HG02798 (cell line): Measurements from ENCODE around the gene SH2D3C.
"Not testable (repeated sequence)": the region's sequence is repeated elsewhere in the genome, so short reads cannot be mapped to it uniquely, and the experiment has no call there.

Experiments used
- ATAC-seq: cut with Tn5 transposase; IDR thresholded peaks from one replicate; pipeline ENCODE4 v1.9.1; 2021; ENCODE audit warnings: mild to moderate bottlenecking; ENCODE audit not compliant: unreplicated experiment, poor library complexity

The SH2D3C gene

DNA sequence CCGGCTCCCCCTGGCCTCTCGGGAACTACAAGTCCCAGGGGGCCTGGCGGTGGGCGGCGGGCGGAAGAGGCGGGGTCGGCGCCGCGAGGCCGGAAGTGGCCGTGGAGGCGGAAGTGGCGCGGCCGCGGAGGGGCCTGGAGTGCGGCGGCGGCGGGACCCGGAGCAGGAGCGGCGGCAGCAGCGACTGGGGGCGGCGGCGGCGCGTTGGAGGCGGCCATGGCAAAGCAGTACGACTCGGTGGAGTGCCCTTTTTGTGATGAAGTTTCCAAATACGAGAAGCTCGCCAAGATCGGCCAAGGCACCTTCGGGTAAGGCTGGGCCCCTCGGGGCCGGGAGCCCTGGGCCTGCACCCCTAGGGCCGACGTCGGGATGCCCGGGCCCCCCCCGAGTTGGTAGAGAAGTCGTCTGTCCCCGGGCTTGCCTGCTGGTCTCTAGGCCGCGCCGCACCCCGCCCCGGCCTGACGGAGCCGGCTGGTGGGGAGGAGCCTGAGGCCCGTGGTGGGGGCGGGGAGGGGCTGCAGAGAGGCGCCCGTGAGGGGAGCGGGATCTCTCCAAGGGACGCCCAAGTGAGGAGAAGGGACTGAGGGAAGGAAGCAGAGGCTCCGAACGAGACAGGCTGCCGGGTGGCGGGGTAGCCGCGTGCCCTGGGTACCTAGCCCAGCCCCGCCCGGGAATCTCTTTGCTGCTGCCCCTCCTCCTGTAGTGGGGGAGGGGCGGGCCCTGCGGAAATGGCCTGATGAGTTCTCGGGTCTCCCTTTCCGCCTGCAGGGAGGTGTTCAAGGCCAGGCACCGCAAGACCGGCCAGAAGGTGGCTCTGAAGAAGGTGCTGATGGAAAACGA, 7.7 kb upstream of the SH2D3C start, which contains the start of gene CDK9:
TSS of gene CDK9 (plus strand) at position 102 of the 840 bp plus-strand sequence. CDS start at position 217, 115 bp downstream.
- ATAC-seq: peak; percentile 79

DNA sequence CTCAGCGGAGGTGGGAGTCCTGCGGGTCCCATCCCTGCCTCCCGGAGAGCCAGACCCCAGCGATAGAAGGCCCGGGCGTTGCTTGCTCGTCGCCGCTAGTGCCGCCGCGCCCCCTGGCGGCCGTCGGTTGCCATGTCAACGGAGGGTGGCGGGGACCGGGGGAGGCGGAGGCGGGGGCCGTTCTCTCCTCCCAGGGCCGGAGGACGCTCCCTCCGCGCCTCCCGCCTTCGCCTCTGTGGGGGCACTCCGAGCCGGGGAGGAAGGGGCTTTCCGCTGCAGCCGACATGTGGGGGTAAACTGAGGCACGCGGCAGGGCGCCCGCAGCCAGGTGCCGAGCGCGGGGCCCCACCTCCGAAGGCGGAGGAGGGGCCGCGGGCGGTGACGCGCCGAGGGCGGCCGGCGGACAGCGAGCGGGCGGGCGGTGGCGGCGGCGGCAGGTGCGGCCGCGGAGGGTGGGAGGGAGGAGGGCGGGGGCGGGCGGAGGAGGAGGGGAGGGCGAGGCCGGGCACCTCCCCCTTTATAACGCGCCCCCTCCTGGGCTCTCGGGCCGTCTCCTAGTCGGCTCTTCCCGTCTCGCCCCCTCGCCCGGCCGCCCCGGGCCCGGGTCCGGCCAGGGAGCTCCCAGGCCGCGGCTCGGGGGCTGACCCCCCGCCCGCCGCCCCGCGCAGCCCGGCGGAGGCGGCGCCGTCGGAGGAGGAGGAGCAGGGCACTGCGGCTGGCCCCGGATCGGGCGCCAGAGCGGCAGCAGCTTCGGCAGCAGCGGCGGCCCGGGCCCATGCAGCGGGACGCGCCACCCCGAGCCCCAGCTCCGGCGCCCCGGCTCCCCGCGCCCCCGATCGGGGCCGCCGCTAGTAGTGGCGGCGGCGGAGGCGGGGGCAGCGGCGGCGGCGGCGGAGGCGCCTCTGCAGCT, 6.8 kb upstream of the SH2D3C start:
- peak; percentile 58 for ATAC-seq

- ATAC-seq: no peak
Measured at GRCh38 chr9:127783111-127784008, 4.9 kb upstream of the SH2D3C start.

DNA sequence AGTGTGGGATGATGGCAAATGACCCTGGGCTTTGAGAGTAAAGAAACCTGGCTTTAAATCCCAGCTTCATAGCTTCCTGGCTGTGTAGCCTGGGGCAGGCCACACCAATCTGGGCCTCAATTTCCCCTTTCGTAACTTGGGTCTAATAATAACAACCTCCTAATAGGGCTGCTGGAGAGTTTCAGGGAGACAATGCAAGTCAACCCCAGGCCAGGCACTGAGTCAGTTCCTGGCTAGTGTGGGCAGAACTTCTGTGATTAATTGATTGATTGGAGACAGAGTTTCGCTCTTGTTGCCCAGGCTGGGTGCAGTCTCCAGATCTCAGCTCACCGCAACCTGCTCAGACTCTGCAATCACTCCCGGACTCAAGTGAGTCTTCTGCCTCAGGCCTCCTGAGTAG, 3.3 kb upstream of the SH2D3C start:
- no peak for ATAC-seq

GRCh38 chr9:127780909-127781308, 2.4 kb upstream of the SH2D3C start:
- not testable (repeated sequence) for ATAC-seq

DNA sequence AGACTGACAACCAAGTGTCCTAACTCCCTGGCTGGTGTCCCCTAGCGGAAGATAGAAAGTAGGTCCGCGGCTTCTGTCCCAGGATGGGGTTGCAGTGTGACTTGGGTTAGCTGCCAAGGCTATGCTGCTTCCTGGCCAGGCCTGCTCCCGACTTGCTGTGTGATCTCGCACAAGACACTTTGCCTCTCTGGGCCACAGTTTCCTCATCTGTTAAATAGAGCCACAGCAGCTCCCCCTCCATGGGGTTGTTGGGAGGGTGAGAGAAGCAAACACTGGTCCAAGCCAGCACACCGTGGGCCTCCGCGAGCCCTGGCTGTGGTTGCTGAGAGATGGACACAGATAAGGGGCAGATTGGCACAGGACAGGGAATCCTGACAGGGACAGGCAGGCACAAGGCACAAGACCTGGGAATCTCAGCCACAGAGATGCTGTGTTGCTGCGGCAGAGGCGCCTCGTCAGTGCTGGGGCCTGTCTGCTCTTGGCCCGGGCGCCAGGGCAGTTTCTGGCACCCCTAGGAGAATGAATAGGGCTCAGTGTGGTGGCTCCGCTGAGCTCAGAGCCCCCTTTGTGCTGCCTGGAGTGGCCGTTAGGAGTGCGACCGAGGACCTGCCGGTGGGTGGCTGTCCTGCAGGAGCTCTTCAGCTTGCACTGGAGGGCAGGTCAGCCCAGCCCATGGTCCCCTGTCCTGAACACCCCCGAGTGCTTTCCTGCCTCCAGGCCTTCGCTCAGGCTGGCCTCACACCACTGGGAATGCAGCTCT, 1.8 kb upstream of the SH2D3C start:
- no peak for ATAC-seq

- peak; percentile 65 for ATAC-seq
Measured at GRCh38 chr9:127779136-127779981, 893 bp upstream of the SH2D3C start.

DNA sequence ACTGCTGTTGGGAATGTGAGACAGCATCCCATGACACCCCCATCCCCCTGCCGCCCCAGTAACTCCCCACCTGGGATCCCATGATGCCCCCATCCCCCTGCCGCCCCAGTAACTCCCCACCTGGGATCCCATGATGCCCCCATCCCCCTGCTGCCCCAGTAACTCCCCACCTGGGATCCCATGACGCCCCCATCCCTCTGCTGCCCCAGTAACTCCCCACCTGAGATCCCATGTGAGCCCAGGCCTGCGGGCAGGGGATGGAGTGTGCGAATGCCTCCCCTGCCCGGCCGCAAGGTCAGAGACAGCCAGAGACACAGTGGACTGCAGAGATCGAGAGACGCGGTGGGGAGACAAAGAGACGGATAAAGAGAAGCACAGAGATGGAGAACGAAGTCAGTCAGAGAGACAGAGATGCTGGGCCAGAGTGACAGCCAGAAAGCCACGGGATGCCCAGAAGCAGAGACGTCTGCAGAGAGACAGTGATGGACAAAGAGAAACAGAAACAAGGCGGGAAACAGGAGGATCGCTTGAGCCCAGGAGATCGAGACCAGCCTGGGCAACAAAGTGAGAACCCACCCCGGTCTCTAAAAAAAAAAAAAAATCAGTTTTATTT, 992 bp downstream of the SH2D3C start:
- ATAC-seq: no peak

DNA sequence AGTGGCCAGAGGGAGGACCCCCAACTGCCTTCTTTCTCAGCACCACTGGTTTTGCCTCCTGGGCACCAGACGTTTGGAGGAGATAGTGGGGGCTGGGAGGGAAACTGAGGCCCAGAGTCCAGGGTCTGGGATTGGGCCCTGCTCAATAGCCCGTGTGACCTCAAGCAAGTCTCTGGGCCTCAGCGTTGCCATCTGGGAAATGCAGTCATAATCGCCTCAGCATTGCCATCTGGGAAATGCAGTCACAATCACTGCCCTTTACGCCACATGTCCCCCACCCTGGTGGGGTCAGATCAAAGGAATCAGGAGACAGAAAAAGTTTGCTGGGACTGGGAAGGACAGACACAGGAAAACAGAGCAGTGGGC, 1.6 kb downstream of the SH2D3C start:
- ATAC-seq: no peak

DNA sequence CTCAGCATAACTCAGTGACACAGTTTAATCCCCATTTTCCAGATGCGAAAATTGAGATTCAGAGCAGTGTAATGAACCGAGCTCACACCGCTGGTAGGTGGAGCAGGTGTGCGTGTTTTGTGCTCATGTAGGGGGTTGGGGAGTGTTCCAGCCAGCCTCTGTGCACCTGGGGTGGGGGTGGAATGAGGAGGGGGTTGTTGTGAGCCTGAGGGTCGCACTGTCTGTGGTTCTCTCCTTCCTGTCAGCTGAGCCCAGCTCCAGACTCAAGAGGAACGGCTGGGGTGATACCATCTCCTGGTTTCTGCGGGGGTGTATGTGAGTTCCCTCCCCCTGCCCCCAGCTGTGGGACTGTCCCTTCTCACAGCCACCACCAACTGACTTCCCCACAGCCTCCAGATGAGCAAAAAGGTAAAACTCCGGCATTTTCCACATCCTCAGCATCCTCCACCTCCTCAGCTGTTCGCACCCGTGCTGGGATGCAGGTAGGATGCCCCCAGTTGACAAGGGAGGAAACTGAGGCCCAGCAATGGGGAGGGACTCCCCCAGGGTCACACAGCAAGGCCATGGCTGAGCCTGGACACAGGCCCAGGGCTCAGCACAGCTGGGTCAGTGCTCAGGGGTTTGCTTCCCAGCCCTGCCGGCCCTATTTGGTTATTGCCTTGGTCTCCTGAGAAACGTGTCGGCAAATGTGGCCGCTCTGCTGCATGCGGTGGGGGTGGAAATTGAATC, 2.1 kb downstream of the SH2D3C start:
- peak; percentile 23 for ATAC-seq

GRCh38 chr9:127773981-127774380, 4.5 kb downstream of the SH2D3C start:
- ATAC-seq: no peak

- ATAC-seq: no peak
Measured at GRCh38 chr9:127773272-127773671, 5.2 kb downstream of the SH2D3C start.

GRCh38 chr9:127772603-127773002, 5.9 kb downstream of the SH2D3C start:
- no peak for ATAC-seq

- no peak for ATAC-seq
Measured at GRCh38 chr9:127771570-127772189, 6.8 kb downstream of the SH2D3C start.

- ATAC-seq: peak; percentile 89
Measured at GRCh38 chr9:127770905-127771569, 7.4 kb downstream of the SH2D3C start.

DNA sequence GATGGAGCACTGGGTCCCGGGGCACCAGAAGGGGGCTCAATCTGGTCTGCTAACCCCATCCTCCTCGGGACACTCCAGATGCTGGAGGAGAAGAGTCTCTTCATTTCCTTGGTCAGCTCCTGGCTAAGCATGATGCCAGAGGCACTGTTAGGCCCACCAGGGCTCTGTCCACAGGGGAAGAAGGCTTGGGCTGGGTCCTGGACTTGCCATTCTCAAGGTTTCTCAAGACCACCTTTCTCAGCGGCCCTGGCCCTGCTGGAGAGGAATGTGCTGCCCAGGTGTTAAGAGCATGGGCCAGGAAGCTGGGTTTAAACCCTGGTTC, 7.9 kb downstream of the SH2D3C start:
- ATAC-seq: no peak
